Astrocyte of the spinal cord (primary cell): ENCODE data around the gene KIF16B.

ENCODE experiments used
- DNase-seq: peaks from one replicate; pipeline ENCODE4 v3.0.0; 2011; ENCODE audit warnings: low read depth, low spot score
- H3K4me3 ChIP-seq: 2 replicates; pipeline ENCODE4 v1.5.1; 2011; ENCODE audit warnings: low read depth, mild to moderate bottlenecking, low read length, moderate library complexity
- in situ Hi-C: cut with HindIII; loops from 2 replicates; pipeline ENCODE4 v1.10.0; 2017; ENCODE audit warnings: low sequenced_read_pairs
- TF ChIP-seq, protein P1 (sequence below): IDR thresholded peaks from 2 replicates; pipeline ENCODE4 v1.5.1; 2012; ENCODE audit warnings: low read depth, mild to moderate bottlenecking, low read length, inconsistent platforms

KIF16B gene

DNA sequence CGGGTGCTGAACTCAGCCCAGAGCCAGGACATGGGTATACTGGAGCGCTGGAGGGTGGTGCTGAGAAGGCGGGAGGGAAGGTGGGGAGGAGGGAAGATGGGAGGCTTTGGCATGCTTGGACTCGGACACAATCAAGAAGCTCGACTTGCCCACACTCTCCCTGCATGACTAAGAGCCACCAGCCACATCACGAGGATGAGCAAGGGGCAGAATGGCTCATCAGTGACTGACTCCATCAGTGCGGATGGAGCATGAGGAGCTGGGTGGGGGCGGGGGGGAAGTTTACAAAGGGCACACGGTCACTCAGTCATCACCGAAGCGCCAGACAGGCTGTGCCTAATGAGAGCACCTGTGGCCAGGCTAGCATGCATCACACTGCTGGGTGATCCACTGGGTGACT lies 222.8 kb downstream of the KIF16B start:
- peak; percentile 21 for DNase-seq
- in situ Hi-C loops, result no loop called here
- no peak overlapping the region for H3K4me3 ChIP-seq
- TF ChIP-seq, protein P1, sequence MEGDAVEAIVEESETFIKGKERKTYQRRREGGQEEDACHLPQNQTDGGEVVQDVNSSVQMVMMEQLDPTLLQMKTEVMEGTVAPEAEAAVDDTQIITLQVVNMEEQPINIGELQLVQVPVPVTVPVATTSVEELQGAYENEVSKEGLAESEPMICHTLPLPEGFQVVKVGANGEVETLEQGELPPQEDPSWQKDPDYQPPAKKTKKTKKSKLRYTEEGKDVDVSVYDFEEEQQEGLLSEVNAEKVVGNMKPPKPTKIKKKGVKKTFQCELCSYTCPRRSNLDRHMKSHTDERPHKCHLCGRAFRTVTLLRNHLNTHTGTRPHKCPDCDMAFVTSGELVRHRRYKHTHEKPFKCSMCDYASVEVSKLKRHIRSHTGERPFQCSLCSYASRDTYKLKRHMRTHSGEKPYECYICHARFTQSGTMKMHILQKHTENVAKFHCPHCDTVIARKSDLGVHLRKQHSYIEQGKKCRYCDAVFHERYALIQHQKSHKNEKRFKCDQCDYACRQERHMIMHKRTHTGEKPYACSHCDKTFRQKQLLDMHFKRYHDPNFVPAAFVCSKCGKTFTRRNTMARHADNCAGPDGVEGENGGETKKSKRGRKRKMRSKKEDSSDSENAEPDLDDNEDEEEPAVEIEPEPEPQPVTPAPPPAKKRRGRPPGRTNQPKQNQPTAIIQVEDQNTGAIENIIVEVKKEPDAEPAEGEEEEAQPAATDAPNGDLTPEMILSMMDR, result no peak

- TF ChIP-seq, protein P1, result no peak
- in situ Hi-C loops, result no loop called here
- no peak overlapping the region for H3K4me3 ChIP-seq
- DNase-seq, result peak; percentile 5
Observed at GRCh38 chr20:16349523-16350260, 223.6 kb downstream of the KIF16B start.

GRCh38 chr20:16346956-16347355 lies 226.3 kb downstream of the KIF16B start:
- TF ChIP-seq, protein P1, result no peak
- H3K4me3 ChIP-seq, result no peak overlapping the region
- in situ Hi-C loops, result no loop called here
- DNase-seq, result no peak

GRCh38 chr20:16337707-16338106 lies 235.5 kb downstream of the KIF16B start:
- in situ Hi-C loops, result no loop called here
- TF ChIP-seq, protein P1, result no peak

DNA sequence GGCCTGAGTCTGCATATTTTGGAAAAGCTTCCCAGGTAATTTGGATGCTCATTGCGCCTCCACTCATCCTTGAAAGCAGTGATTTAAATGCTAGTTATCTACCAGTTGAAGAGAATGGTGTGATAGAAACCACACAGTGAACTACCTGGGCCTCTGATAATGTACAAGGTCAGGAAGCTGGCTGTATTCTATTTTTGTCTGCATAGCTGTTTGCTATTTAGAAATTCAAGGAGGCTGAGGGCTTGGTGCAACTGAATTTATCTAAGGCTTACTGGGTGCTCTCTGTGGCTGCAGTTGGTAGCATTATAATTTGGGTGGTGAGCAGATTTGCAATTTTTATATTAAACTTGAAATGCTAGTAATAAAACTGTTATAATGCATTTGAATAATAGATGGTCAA lies 245.6 kb downstream of the KIF16B start:
- no peak for DNase-seq
- no peak overlapping the region for H3K4me3 ChIP-seq
- in situ Hi-C loops, result no loop called here
- TF ChIP-seq, protein P1, result no peak

More at GRCh38 chr20:16337707-16338106, 235.5 kb downstream of the KIF16B start:
- no peak for DNase-seq
- H3K4me3 ChIP-seq, result no peak overlapping the region

DNA sequence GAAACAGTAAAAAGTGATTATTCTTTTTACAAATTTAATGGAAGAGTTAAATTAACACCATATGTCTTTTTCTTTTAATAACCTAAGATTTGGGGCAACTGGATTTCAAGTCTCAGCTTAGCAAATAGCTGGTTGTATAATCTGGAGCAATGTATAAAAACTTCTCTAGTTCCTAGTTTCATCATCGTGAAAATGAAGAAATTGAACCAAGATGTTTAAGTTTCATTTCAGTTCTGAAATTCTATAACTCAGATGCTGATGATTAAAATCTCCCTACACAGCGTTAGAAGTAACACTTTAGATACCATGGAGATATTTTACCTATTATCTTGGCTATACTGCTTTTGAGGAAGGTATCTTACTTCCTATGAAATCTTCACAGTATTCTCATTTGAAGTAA lies 252.0 kb downstream of the KIF16B start:
- no peak overlapping the region for H3K4me3 ChIP-seq
- in situ Hi-C loops, result no loop called here
- TF ChIP-seq, protein P1, result no peak
- DNase-seq, result no peak
